ENCODE data around the gene KRTAP6-3. TPM values are rescaled to one million over a fixed set of nuclear protein-coding genes. Genes with fewer than 3 reads are reported as not detected.

KRTAP6-3 gene
- total and polyA plus RNA-seq, 2 experiments from 2014 or later, result not detected

DNA sequence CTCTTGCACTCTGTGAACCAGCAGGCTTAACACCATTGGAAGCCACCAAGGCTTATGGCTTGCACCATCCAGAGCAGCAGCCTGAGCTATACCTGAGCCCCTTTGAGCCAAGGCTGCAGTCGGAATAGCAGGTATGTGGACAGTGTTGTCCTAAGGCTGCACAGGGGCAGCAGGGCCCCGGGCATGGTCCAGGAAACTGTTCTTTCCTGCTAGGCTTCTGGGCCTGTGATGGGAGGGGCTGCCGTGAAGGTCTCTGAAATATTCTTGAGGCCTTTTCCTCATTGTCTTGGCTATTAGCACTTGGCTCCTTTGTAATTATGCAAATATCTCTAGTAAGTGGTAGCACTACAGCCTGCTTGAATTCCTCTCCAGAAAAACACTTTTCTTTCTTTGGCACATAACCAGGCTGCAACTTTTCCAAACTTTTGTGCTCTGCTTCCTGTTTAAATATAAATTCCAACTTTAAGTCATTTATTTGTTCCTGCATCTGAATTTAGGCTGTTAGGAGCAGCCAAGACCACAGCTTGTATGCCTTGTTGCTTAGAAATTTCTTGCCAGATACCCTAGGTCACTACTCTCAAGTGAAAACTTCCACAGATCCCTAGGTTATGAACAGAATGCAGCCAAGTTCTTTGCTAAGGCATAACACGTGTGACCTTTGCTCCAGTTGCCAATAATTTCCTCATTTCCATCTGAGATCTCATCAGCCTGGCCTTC, 33.4 kb downstream of the KRTAP6-3 start (continued):
- TF ChIP-seq, protein P1, sequence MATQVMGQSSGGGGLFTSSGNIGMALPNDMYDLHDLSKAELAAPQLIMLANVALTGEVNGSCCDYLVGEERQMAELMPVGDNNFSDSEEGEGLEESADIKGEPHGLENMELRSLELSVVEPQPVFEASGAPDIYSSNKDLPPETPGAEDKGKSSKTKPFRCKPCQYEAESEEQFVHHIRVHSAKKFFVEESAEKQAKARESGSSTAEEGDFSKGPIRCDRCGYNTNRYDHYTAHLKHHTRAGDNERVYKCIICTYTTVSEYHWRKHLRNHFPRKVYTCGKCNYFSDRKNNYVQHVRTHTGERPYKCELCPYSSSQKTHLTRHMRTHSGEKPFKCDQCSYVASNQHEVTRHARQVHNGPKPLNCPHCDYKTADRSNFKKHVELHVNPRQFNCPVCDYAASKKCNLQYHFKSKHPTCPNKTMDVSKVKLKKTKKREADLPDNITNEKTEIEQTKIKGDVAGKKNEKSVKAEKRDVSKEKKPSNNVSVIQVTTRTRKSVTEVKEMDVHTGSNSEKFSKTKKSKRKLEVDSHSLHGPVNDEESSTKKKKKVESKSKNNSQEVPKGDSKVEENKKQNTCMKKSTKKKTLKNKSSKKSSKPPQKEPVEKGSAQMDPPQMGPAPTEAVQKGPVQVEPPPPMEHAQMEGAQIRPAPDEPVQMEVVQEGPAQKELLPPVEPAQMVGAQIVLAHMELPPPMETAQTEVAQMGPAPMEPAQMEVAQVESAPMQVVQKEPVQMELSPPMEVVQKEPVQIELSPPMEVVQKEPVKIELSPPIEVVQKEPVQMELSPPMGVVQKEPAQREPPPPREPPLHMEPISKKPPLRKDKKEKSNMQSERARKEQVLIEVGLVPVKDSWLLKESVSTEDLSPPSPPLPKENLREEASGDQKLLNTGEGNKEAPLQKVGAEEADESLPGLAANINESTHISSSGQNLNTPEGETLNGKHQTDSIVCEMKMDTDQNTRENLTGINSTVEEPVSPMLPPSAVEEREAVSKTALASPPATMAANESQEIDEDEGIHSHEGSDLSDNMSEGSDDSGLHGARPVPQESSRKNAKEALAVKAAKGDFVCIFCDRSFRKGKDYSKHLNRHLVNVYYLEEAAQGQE (IDR thresholded peaks at IDR 0.05; ENCODE audit: unreplicated experiment), result no peak
- TF ChIP-seq POLR2AphosphoS5 (IDR thresholded peaks at IDR 0.05; ENCODE audit: low read depth) (no peak), EZH2phosphoT487 (IDR thresholded peaks at IDR 0.05; ENCODE audit: unreplicated experiment) (no peak), STAT1 (IDR thresholded peaks at IDR 0.05; ENCODE audit: unreplicated experiment) (no peak), ZNF331 (CRISPR knock-in tag; IDR thresholded peaks at IDR 0.05; ENCODE audit: low read depth) (no peak), CREB1 (CRISPR knock-in tag; IDR thresholded peaks at IDR 0.05; ENCODE audit: low read depth) (no peak), ZNF114 (CRISPR knock-in tag; IDR thresholded peaks at IDR 0.05) (no peak)
- TF ChIP-seq, protein P2, sequence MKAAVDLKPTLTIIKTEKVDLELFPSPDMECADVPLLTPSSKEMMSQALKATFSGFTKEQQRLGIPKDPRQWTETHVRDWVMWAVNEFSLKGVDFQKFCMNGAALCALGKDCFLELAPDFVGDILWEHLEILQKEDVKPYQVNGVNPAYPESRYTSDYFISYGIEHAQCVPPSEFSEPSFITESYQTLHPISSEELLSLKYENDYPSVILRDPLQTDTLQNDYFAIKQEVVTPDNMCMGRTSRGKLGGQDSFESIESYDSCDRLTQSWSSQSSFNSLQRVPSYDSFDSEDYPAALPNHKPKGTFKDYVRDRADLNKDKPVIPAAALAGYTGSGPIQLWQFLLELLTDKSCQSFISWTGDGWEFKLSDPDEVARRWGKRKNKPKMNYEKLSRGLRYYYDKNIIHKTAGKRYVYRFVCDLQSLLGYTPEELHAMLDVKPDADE (IDR thresholded peaks at IDR 0.05), result no peak
- TF ChIP-seq, protein P3, sequence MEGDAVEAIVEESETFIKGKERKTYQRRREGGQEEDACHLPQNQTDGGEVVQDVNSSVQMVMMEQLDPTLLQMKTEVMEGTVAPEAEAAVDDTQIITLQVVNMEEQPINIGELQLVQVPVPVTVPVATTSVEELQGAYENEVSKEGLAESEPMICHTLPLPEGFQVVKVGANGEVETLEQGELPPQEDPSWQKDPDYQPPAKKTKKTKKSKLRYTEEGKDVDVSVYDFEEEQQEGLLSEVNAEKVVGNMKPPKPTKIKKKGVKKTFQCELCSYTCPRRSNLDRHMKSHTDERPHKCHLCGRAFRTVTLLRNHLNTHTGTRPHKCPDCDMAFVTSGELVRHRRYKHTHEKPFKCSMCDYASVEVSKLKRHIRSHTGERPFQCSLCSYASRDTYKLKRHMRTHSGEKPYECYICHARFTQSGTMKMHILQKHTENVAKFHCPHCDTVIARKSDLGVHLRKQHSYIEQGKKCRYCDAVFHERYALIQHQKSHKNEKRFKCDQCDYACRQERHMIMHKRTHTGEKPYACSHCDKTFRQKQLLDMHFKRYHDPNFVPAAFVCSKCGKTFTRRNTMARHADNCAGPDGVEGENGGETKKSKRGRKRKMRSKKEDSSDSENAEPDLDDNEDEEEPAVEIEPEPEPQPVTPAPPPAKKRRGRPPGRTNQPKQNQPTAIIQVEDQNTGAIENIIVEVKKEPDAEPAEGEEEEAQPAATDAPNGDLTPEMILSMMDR (conservative IDR thresholded peaks at IDR 0.05; ENCODE audit: low read depth in 2 of 2), result no peak

DNA sequence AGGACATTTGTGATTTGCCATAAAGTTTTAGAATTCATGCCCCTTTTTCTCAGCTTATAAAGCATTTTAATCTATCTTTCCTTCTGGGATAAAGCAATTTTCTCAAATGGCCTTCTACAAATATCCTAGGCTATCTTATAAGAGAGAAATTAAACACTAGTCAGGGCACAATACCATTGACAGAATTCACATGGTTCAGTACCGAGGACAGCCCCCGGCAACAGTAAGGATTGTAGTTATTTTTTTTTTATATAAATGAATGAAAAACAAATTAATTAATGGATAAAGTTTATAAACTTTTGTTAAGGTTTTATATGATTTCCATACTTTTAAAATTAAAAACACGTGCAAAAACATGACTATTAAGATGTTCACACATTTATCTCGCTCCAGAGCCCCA, 35.9 kb downstream of the KRTAP6-3 start:
- peaks cover 2% of the 10 kb centered on the region for H3K27me3 Mint-ChIP-seq (ENCODE audit: insufficient read depth, low read depth, poor library complexity)
- no peak overlapping the region for H3K4me3 Mint-ChIP-seq

More for the DNA sequence above, 35.9 kb downstream of the KRTAP6-3 start:
- Histone ChIP-seq H3K27me3 (ENCODE audit: insufficient read depth) (no peaks in the 10 kb centered on the region), H2AFZ (no peak overlapping the region), H3K4me2 (no peak overlapping the region), H4K20me1 (replicated peaks; ENCODE audit: insufficient read depth) (no peaks in the 10 kb centered on the region), H3K4me1 (ENCODE audit: insufficient read depth) (no peaks in the 10 kb centered on the region; the same call in 1 of the 2 replicates), H3K4me3 (no peak overlapping the region), H3K79me2 (replicated peaks; ENCODE audit: insufficient read depth) (no peaks in the 10 kb centered on the region), H3F3A (replicated peaks; ENCODE audit: low read depth) (no peaks in the 10 kb centered on the region), H3K9me2 (ENCODE audit: insufficient read depth) (peaks cover 13% of the 10 kb centered on the region), H3K27ac (ENCODE audit: low read depth) (no peak overlapping the region), H3K36me3 (ENCODE audit: insufficient read depth) (no peaks in the 10 kb centered on the region)
- Mint-ChIP-seq H3K4me1 (no peaks in the 10 kb centered on the region; the same call in 2 of the 3 replicates), H3K27ac (no peak overlapping the region), H3K36me3 (ENCODE audit: low read depth) (0 out of 3 replicates have a peak, but pooled peaks cover 5% of the 10 kb centered on the region), H3K9me3 (peaks cover 16% of the 10 kb centered on the region)
- DNase-seq (ENCODE audit: low spot score) (no peak), ATAC-seq (no peak)
- TF ChIP-seq, protein P1 (IDR thresholded peaks at IDR 0.05; ENCODE audit: unreplicated experiment), result peak; percentile 26
- TF ChIP-seq ZNF331 (CRISPR knock-in tag; IDR thresholded peaks at IDR 0.05; ENCODE audit: low read depth), result no peak

Data from GM23338 (cell line).